HG02571 (cell line): ENCODE results near the gene RERE.

Experiments
- ATAC-seq: cut with Tn5 transposase; IDR thresholded peaks from one replicate; pipeline ENCODE4 v1.9.1; 2021; ENCODE audit warnings: mild to moderate bottlenecking, moderate library complexity; ENCODE audit not compliant: unreplicated experiment

Gene RERE

GRCh38 chr1:8359617-8360481 is 457.6 kb downstream of the RERE start:
- no peak for ATAC-seq

GRCh38 chr1:8358897-8359616 is 458.4 kb downstream of the RERE start:
- ATAC-seq: no peak

GRCh38 chr1:8358241-8358896 is 459.1 kb downstream of the RERE start:
- no peak for ATAC-seq

GRCh38 chr1:8357329-8358101 is 459.9 kb downstream of the RERE start:
- ATAC-seq: no peak

GRCh38 chr1:8356256-8357209 is 460.9 kb downstream of the RERE start:
- ATAC-seq: no peak

- ATAC-seq: no peak
These were observed 461.8 kb downstream of the RERE start for GRCh38 chr1:8355439-8356255.

GRCh38 chr1:8354038-8354437 is 463.4 kb downstream of the RERE start:
- ATAC-seq: no peak

- no peak for ATAC-seq
These were observed 464.3 kb downstream of the RERE start for GRCh38 chr1:8352886-8353785.

GRCh38 chr1:8352471-8352845 is 465.0 kb downstream of the RERE start:
- no peak for ATAC-seq

GRCh38 chr1:8351693-8352470 is 465.6 kb downstream of the RERE start:
- ATAC-seq: no peak

- no peak for ATAC-seq
These were observed 466.3 kb downstream of the RERE start for GRCh38 chr1:8350914-8351684.

- ATAC-seq: no peak
These were observed 467.5 kb downstream of the RERE start for GRCh38 chr1:8349961-8350360.

GRCh38 chr1:8349473-8349865 is 468.0 kb downstream of the RERE start:
- ATAC-seq: no peak

GRCh38 chr1:8348777-8349472 is 468.5 kb downstream of the RERE start:
- ATAC-seq: no peak

- ATAC-seq: no peak
These were observed 469.2 kb downstream of the RERE start for GRCh38 chr1:8348047-8348776.
